GM23248 (cell line): ENCODE data around the gene OLFM1. TPM values are rescaled to one million over a fixed set of nuclear protein-coding genes. Genes with fewer than 3 reads are reported as not detected.

Source experiments
- DNase-seq: peaks from one replicate; pipeline ENCODE4 v3.0.0-alpha.2; 2015
- H2AFZ ChIP-seq: fragments of 200-600 bp; sonication (generic); 2 replicates; pipeline ENCODE4 v1.6.1; 2016; ENCODE audit warnings: antibody characterized with exemption
- H3F3A ChIP-seq: fragments of 200-600 bp; sonication (generic); 2 replicates; pipeline ENCODE4 v1.6.1; 2016; ENCODE audit warnings: mild to moderate bottlenecking, antibody characterized with exemption, mixed run types; ENCODE audit not compliant: insufficient read depth
- H3K27ac ChIP-seq: fragments of 200-600 bp; sonication (generic); 2 replicates; pipeline ENCODE4 v1.5.1; 2016; ENCODE audit warnings: mild to moderate bottlenecking
- H3K27me3 ChIP-seq: fragments of 200-600 bp; sonication (generic); replicated peaks from 2 replicates; pipeline ENCODE4 v1.6.1; 2016; ENCODE audit warnings: mild to moderate bottlenecking; ENCODE audit not compliant: insufficient read depth
- H3K36me3 ChIP-seq: fragments of 200-600 bp; sonication (generic); 2 replicates; pipeline ENCODE4 v1.6.1; 2016; ENCODE audit warnings: low read depth, mild to moderate bottlenecking
- H3K4me1 ChIP-seq: fragments of 200-600 bp; sonication (generic); 2 replicates; pipeline ENCODE4 v1.6.1; 2016; ENCODE audit warnings: mild to moderate bottlenecking; ENCODE audit not compliant: insufficient read depth
- H3K4me2 ChIP-seq: fragments of 200-600 bp; sonication (generic); one replicate; pipeline ENCODE4 v1.6.1; 2016; ENCODE audit warnings: mild to moderate bottlenecking; ENCODE audit not compliant: unreplicated experiment
- H3K4me3 ChIP-seq: fragments of 200-600 bp; sonication (generic); 2 replicates; pipeline ENCODE4 v1.5.1; 2016; ENCODE audit warnings: mild to moderate bottlenecking
- H3K79me2 ChIP-seq: fragments of 200-600 bp; sonication (generic); 2 replicates; pipeline ENCODE4 v1.6.1; 2016; ENCODE audit warnings: mild to moderate bottlenecking; ENCODE audit not compliant: insufficient read depth
- H3K9ac ChIP-seq: fragments of 200-600 bp; sonication (generic); 2 replicates; pipeline ENCODE4 v1.6.1; 2016; ENCODE audit warnings: mild to moderate bottlenecking
- H3K9me2 ChIP-seq: fragments of 200-600 bp; sonication (generic); 2 replicates; pipeline ENCODE4 v1.6.1; 2016; ENCODE audit warnings: mixed run types, mild to moderate bottlenecking, moderate library complexity; ENCODE audit not compliant: insufficient read depth
- H3K9me3 ChIP-seq: fragments of 200-600 bp; sonication (generic); one replicate; pipeline ENCODE4 v1.6.1; 2017; ENCODE audit warnings: low read depth
- H4K20me1 ChIP-seq: fragments of 200-600 bp; sonication (generic); 2 replicates; pipeline ENCODE4 v1.6.0; 2016; ENCODE audit not compliant: insufficient read depth
- EZH2 ChIP-seq: fragments of 200-600 bp; sonication (generic); IDR thresholded peaks from 2 replicates; pipeline ENCODE4 v1.6.1; 2018; ENCODE audit warnings: antibody characterized with exemption, mild to moderate bottlenecking; ENCODE audit not compliant: insufficient read depth, poor library complexity, severe bottlenecking
- EZH2phosphoT487 ChIP-seq: fragments of 200-600 bp; sonication (generic); IDR thresholded peaks from 2 replicates; pipeline ENCODE4 v1.6.1; 2018; ENCODE audit warnings: antibody characterized with exemption, moderate library complexity, mild to moderate bottlenecking, low read depth; ENCODE audit not compliant: insufficient read depth
- WGBS, 2 experiments: methylation state at CpG; one replicate each; pipeline ENCODE4 v1.1.6; 2015 to 2017; ENCODE audit warnings: low lambda C conversion rate in 2 of 2, low coverage in 1 of 2; ENCODE audit errors: missing lambda C conversion rate in 2 of 2; 5-methylcytosine and 5-hydroxymethylcytosine counted together
- in situ Hi-C: fragments of 300-500 bp; cut with MboI; formaldehyde crosslinking; loops from 2 replicates; pipeline ENCODE4 v1.15.0; 2020
- polyA plus RNA-seq: library from polyadenylated mRNA; unstranded; fragments of >200 nt; fragmentation: Nextera tagmentation; extraction: Ambion mirVana; gene quantifications from 2 replicates; pipeline ENCODE4 v1.2.1, GENCODE V29; 2016
- total RNA-seq: library from RNA; depleted of rRNA; stranded (reverse); fragments of >200 nt; shearing (Covaris generic); gene quantifications from 2 replicates; pipeline ENCODE4 v1.2.3, GENCODE V29; 2014

Gene OLFM1
- total and polyA plus RNA-seq, 2 experiments from 2014 or later = 17.0 to 31.4 TPM

GRCh38 chr9:135045928-135046738 lies 41.3 kb upstream of the OLFM1 start:
- no peaks in the 10 kb centered on the region for H3K36me3 ChIP-seq
- no peaks in the 10 kb centered on the region for H4K20me1 ChIP-seq
- H3K9me2 ChIP-seq = no peaks in the 10 kb centered on the region
- H3K9me3 ChIP-seq = no peaks in the 10 kb centered on the region
- TF ChIP-seq EZH2phosphoT487 (no peak), EZH2 (no peak)
- in situ Hi-C loops = no loop called here
- WGBS, 2 experiments = 45 to 48% methylated on average over 16 to 18 of the region's 18 CpGs
- H3K9ac ChIP-seq = no peak overlapping the region
- no peaks in the 10 kb centered on the region for H3K79me2 ChIP-seq
- no peak for DNase-seq
- peaks cover 8% of the 10 kb centered on the region for H3K27me3 ChIP-seq
- no peak overlapping the region for H3K4me2 ChIP-seq
- H3K27ac ChIP-seq = no peak overlapping the region
- no peaks in the 10 kb centered on the region for H3F3A ChIP-seq
- no peak overlapping the region for H2AFZ ChIP-seq
- no peaks in the 10 kb centered on the region for H3K4me1 ChIP-seq
- no peak overlapping the region for H3K4me3 ChIP-seq

- DNase-seq = no peak
- WGBS, 2 experiments = 68 to 88% methylated on average over 11 to 12 of the region's 12 CpGs
Measured at GRCh38 chr9:135046739-135047350, 40.6 kb upstream of the OLFM1 start.

GRCh38 chr9:135047521-135047920 lies 39.9 kb upstream of the OLFM1 start:
- Histone ChIP-seq H3K4me1 (no peaks in the 10 kb centered on the region), H3K36me3 (no peaks in the 10 kb centered on the region), H2AFZ (no peak overlapping the region), H3K4me3 (no peak overlapping the region), H4K20me1 (no peaks in the 10 kb centered on the region), H3K9me3 (no peaks in the 10 kb centered on the region), H3K9me2 (no peaks in the 10 kb centered on the region), H3K27me3 (peaks cover 3% of the 10 kb centered on the region; the same call in 1 of the 2 replicates), H3K27ac (no peak overlapping the region), H3K4me2 (no peak overlapping the region), H3K9ac (no peak overlapping the region), H3K79me2 (no peaks in the 10 kb centered on the region), H3F3A (no peaks in the 10 kb centered on the region)
- no peak for DNase-seq
- TF ChIP-seq EZH2 = no peak
- no peak for TF ChIP-seq EZH2phosphoT487
- in situ Hi-C loops = no loop called here
- WGBS, 2 experiments = 53 to 60% methylated on average over 5 of the region's 5 CpGs

More at GRCh38 chr9:135046739-135047350, 40.6 kb upstream of the OLFM1 start:
- Histone ChIP-seq H3K9me2 (no peaks in the 10 kb centered on the region), H3K4me2 (no peak overlapping the region), H3F3A (no peaks in the 10 kb centered on the region), H3K9me3 (no peaks in the 10 kb centered on the region), H4K20me1 (no peaks in the 10 kb centered on the region), H3K4me3 (no peak overlapping the region), H3K27me3 (peaks cover 8% of the 10 kb centered on the region; the same call in 1 of the 2 replicates), H3K36me3 (no peaks in the 10 kb centered on the region), H3K9ac (no peak overlapping the region), H2AFZ (no peak overlapping the region), H3K27ac (no peak overlapping the region), H3K79me2 (no peaks in the 10 kb centered on the region), H3K4me1 (no peaks in the 10 kb centered on the region)
- in situ Hi-C loops = no loop called here
- no peak for TF ChIP-seq EZH2phosphoT487
- TF ChIP-seq EZH2 = no peak

GRCh38 chr9:135048046-135048757 lies 39.3 kb upstream of the OLFM1 start:
- Histone ChIP-seq H3K79me2 (no peaks in the 10 kb centered on the region), H3K27me3 (no peaks in the 10 kb centered on the region), H3F3A (no peaks in the 10 kb centered on the region), H3K4me2 (no peak overlapping the region), H3K9me3 (no peaks in the 10 kb centered on the region), H3K27ac (no peak overlapping the region), H2AFZ (no peak overlapping the region), H3K4me1 (no peaks in the 10 kb centered on the region), H3K4me3 (no peak overlapping the region), H3K36me3 (no peaks in the 10 kb centered on the region), H3K9me2 (no peaks in the 10 kb centered on the region), H3K9ac (no peak overlapping the region), H4K20me1 (no peaks in the 10 kb centered on the region)
- in situ Hi-C loops = no loop called here
- TF ChIP-seq EZH2 = no peak
- TF ChIP-seq EZH2phosphoT487 = no peak
- 53 to 57% methylated on average over 11 of the region's 11 CpGs for WGBS, 2 experiments
- DNase-seq = no peak
